NB4 (cell line): ENCODE results near the gene CDK14.

Experiments used
- CTCF ChIP-seq: IDR thresholded peaks from one replicate; pipeline ENCODE4 v1.5.1; 2012; ENCODE audit warnings: low read depth, low read length
- MYC ChIP-seq: IDR thresholded peaks from 2 replicates; pipeline ENCODE4 v1.6.1; 2011; ENCODE audit warnings: low read depth, low read length
- POLR2A ChIP-seq: IDR thresholded peaks from 2 replicates; pipeline ENCODE4 v1.6.1; 2011; ENCODE audit warnings: mild to moderate bottlenecking; ENCODE audit not compliant: insufficient read length; ENCODE audit errors: extremely low read depth

- TF ChIP-seq POLR2A: no peak
- no peak for TF ChIP-seq CTCF
- no peak for TF ChIP-seq MYC
Measured at GRCh38 chr7:91082038-91082437, 485.9 kb downstream of the CDK14 start.
